PC-9 (cell line): ENCODE results near the gene RBM28. TPM values are rescaled to one million over a fixed set of nuclear protein-coding genes. Genes with fewer than 3 reads are reported as not detected.

Experiments used
- BruUV-seq: library from RNA; stranded (reverse); fragments of 400-500 nt; replicated peaks from 2 replicates; lab custom pipeline; 2021; lab: Mats Ljungman, UMichigan
- CTCF ChIA-PET: fragments of 300-600 bp; sonication (Branson Sonifier 250); formaldehyde crosslinking; loops from one replicate; lab custom pipeline; 2022; ENCODE audit warnings: antibody characterized with exemption; lab: Charles Lee
- POLR2A ChIA-PET: fragments of 300-600 bp; sonication (Branson Sonifier 250); formaldehyde crosslinking; loops from one replicate; lab custom pipeline; 2022; ENCODE audit warnings: antibody characterized with exemption; ENCODE audit not compliant: unreplicated experiment; lab: Charles Lee
- DNase-seq, 2 experiments: peaks; one replicate each; pipeline versions ENCODE4 v3.0.0 to v3.0.0-alpha.2; 2015 to 2022; ENCODE audit warnings: mixed read lengths in 1 of 2
- H2AFZ ChIP-seq: fragments of 200-600 bp; sonication (generic); 2 replicates; pipeline ENCODE4 v1.8.1; 2017; ENCODE audit warnings: antibody characterized with exemption
- H3F3A ChIP-seq: fragments of 200-600 bp; sonication (generic); 2 replicates; pipeline ENCODE4 v1.8.1; 2017; ENCODE audit warnings: antibody characterized with exemption, mild to moderate bottlenecking, low read depth; ENCODE audit not compliant: insufficient read depth
- H3K27ac ChIP-seq: fragments of 200-600 bp; sonication (generic); 2 replicates; pipeline ENCODE4 v1.6.1; 2016; ENCODE audit warnings: mixed run types
- H3K27me3 ChIP-seq: fragments of 200-600 bp; sonication (generic); 2 replicates; pipeline ENCODE4 v1.6.1; 2016; ENCODE audit warnings: low read depth, mixed run types; ENCODE audit not compliant: insufficient read depth
- H3K36me3 ChIP-seq: fragments of 200-600 bp; sonication (generic); 2 replicates; pipeline ENCODE4 v1.6.1; 2016; ENCODE audit warnings: low read depth, mixed run types
- H3K4me1 ChIP-seq: fragments of 200-600 bp; sonication (generic); replicated peaks from 2 replicates; pipeline ENCODE4 v1.6.1; 2016; ENCODE audit warnings: mixed run types; ENCODE audit not compliant: insufficient read depth
- H3K4me2 ChIP-seq: fragments of 200-600 bp; sonication (generic); 2 replicates; pipeline ENCODE4 v1.6.1; 2017; ENCODE audit warnings: mixed run types
- H3K4me3 ChIP-seq: fragments of 200-600 bp; sonication (generic); 2 replicates; pipeline ENCODE4 v1.6.1; 2016; ENCODE audit warnings: mixed run types
- H3K79me2 ChIP-seq: fragments of 200-600 bp; sonication (generic); 2 replicates; pipeline ENCODE4 v1.6.1; 2017; ENCODE audit warnings: low read depth, mixed run types
- H3K9me2 ChIP-seq: fragments of 200-600 bp; sonication (generic); 2 replicates; pipeline ENCODE4 v1.8.1; 2017; ENCODE audit warnings: mild to moderate bottlenecking; ENCODE audit not compliant: insufficient read depth
- H3K9me3 ChIP-seq: fragments of 200-600 bp; sonication (generic); 2 replicates; pipeline ENCODE4 v1.8.1; 2016; ENCODE audit warnings: low read depth; ENCODE audit not compliant: insufficient read depth
- H4K20me1 ChIP-seq: fragments of 200-600 bp; sonication (generic); 2 replicates; pipeline ENCODE4 v1.8.1; 2017; ENCODE audit not compliant: insufficient read depth
- CTCF ChIP-seq: fragments of 200-600 bp; sonication (generic); conservative IDR thresholded peaks from 2 replicates; pipeline ENCODE4 v1.6.1; 2017; ENCODE audit warnings: mixed run types, antibody characterized with exemption, mild to moderate bottlenecking, moderate library complexity
- EZH2 ChIP-seq: fragments of 200-600 bp; sonication (generic); IDR thresholded peaks from 2 replicates; pipeline ENCODE4 v1.8.0; 2017; ENCODE audit warnings: antibody characterized with exemption, low read depth
- intact Hi-C: fragments of 100-400 bp; cut with micrococcal nuclease; formaldehyde crosslinking; loops from one replicate; pipeline ENCODE4 v1.10.0; 2022; ENCODE audit not compliant: unreplicated experiment
- total RNA-seq: library from RNA; stranded (reverse); gene quantifications from 2 replicates; pipeline ENCODE4 v1.2.3, GENCODE V29; 2021

Gene RBM28
- total RNA-seq, 1 experiment from 2014 or later = 59.6 TPM

GRCh38 chr7:128267595-128267924, 76.1 kb downstream of the RBM28 start:
- TF ChIP-seq CTCF (no peak), EZH2 (no peak)
- BruUV-seq = no TSS peak
- H3K4me3 ChIP-seq = no peak overlapping the region
- H3K27me3 ChIP-seq = no peaks in the 10 kb centered on the region
- POLR2A ChIA-PET = no interaction called here
- no peak overlapping the region for H2AFZ ChIP-seq
- no peaks in the 10 kb centered on the region; the same call in 1 of the 2 replicates for H3K4me1 ChIP-seq
- H4K20me1 ChIP-seq = no peaks in the 10 kb centered on the region
- intact Hi-C loops = no loop called here
- no peaks in the 10 kb centered on the region for H3K36me3 ChIP-seq
- H3K9me3 ChIP-seq = no peaks in the 10 kb centered on the region
- no peak overlapping the region for H3K4me2 ChIP-seq
- no peak overlapping the region for H3K27ac ChIP-seq
- CTCF ChIA-PET = no interaction called here
- no peaks in the 10 kb centered on the region for H3F3A ChIP-seq
- no peaks in the 10 kb centered on the region for H3K9me2 ChIP-seq
- H3K79me2 ChIP-seq = no peaks in the 10 kb centered on the region
- DNase-seq = no peak

- H3F3A ChIP-seq = no peaks in the 10 kb centered on the region
- intact Hi-C loops = no loop called here
- no peak for TF ChIP-seq EZH2
- no peak for TF ChIP-seq CTCF
- peak in 1 of 2 experiments; percentile 70 for DNase-seq
- no peak overlapping the region for H3K4me3 ChIP-seq
- H2AFZ ChIP-seq = no peak overlapping the region
- no peaks in the 10 kb centered on the region for H3K27me3 ChIP-seq
- no peaks in the 10 kb centered on the region for H3K36me3 ChIP-seq
- no peaks in the 10 kb centered on the region for H3K79me2 ChIP-seq
- H3K9me3 ChIP-seq = no peaks in the 10 kb centered on the region
- H3K4me1 ChIP-seq = no peaks in the 10 kb centered on the region; the same call in 1 of the 2 replicates
- ChIA-PET POLR2A (no interaction called here), CTCF (no interaction called here)
- no peaks in the 10 kb centered on the region for H4K20me1 ChIP-seq
- no peaks in the 10 kb centered on the region for H3K9me2 ChIP-seq
- no peak overlapping the region for H3K27ac ChIP-seq
- no peak overlapping the region for H3K4me2 ChIP-seq
- BruUV-seq = no TSS peak
Observed at GRCh38 chr7:128266883-128267594, 76.7 kb downstream of the RBM28 start.

- ChIA-PET POLR2A (no interaction called here), CTCF (no interaction called here)
- Histone ChIP-seq H3K4me1 (no peaks in the 10 kb centered on the region; the same call in 1 of the 2 replicates), H4K20me1 (no peaks in the 10 kb centered on the region), H3K79me2 (no peaks in the 10 kb centered on the region), H3F3A (no peaks in the 10 kb centered on the region), H3K4me2 (no peak overlapping the region), H3K4me3 (no peak overlapping the region), H3K9me2 (no peaks in the 10 kb centered on the region), H3K27me3 (no peaks in the 10 kb centered on the region), H2AFZ (no peak overlapping the region), H3K9me3 (no peaks in the 10 kb centered on the region), H3K36me3 (no peaks in the 10 kb centered on the region), H3K27ac (no peak overlapping the region)
- DNase-seq = no peak
- intact Hi-C loops = no loop called here
- TF ChIP-seq CTCF = no peak
- no peak for TF ChIP-seq EZH2
- no TSS peak for BruUV-seq
Observed at GRCh38 chr7:128266529-128266882, 77.2 kb downstream of the RBM28 start.
